ENCODE data around the gene MYRF.

GRCh38 chr11:61815790-61816735 lies 63.6 kb downstream of the MYRF start:
- TF ChIP-seq CTCF (IDR thresholded peaks at IDR 0.05; ENCODE audit: borderline replicate concordance, extremely low read depth, low read length, poor library complexity, severe bottlenecking) = peak; percentile 30
- TF ChIP-seq EZH2 (IDR thresholded peaks at IDR 0.05; ENCODE audit: borderline replicate concordance, low read depth, low read length, severe bottlenecking) = no peak

All from DND-41 (cell line).